CD4-positive, alpha-beta T cell (primary cell): ENCODE data around the gene SEMA4D. TPM values are rescaled to one million over a fixed set of nuclear protein-coding genes. Genes with fewer than 3 reads are reported as not detected.

Source experiments
- ATAC-seq: fragments of 200-7000 bp; cut with Tn5 transposase; one replicate; pipeline ENCODE4 v1.10.0; 2022; ENCODE audit warnings: mild to moderate bottlenecking; ENCODE audit not compliant: poor library complexity
- CTCF ChIA-PET: fragments of 350-600 bp; sonication (Branson Sonifier 250); formaldehyde crosslinking; loops from one replicate; lab custom pipeline; 2021; ENCODE audit warnings: antibody characterized with exemption, inconsistent platforms; lab: Charles Lee
- POLR2A ChIA-PET: fragments of 350-600 bp; sonication (Branson Sonifier 250); formaldehyde crosslinking; loops from one replicate; lab custom pipeline; 2021; ENCODE audit warnings: antibody characterized with exemption, inconsistent platforms; lab: Charles Lee
- DNase-seq, 14 experiments: peaks; one replicate each; pipeline ENCODE4 v3.0.0-alpha.2; 2013 to 2020; ENCODE audit warnings: mixed read lengths in 2 of 14
- H3K27ac ChIP-seq, 2 donors: one replicate each; pipeline versions ENCODE4 v1.5.1 to v1.7.0; 2013; ENCODE audit warnings: low read length in 2 of 2, low read depth in 1 of 2, mild to moderate bottlenecking in 1 of 2
- H3K27me3 ChIP-seq, 2 experiments: 1 replicate in 1 of 2; 2 replicates in 1 of 2; pipeline versions ENCODE4 v1.6.1 to v1.7.0; 2013; ENCODE audit warnings: low read length in 2 of 2, control low read depth in 1 of 2, mild to moderate bottlenecking in 1 of 2, moderate library complexity in 1 of 2; ENCODE audit not compliant: insufficient read depth in 2 of 2, control insufficient read depth in 1 of 2
- H3K36me3 ChIP-seq: one replicate; pipeline ENCODE4 v1.6.1; 2013; ENCODE audit warnings: low read length, control low read depth; ENCODE audit not compliant: insufficient read depth
- H3K4me1 ChIP-seq: one replicate; pipeline ENCODE4 v1.6.1; 2013; ENCODE audit warnings: low read length, control low read depth; ENCODE audit not compliant: insufficient read depth
- H3K4me3 ChIP-seq: one replicate; pipeline ENCODE4 v1.5.1; 2013; ENCODE audit warnings: mild to moderate bottlenecking, low read length, moderate library complexity
- H3K9me3 ChIP-seq, 2 experiments: 1 replicate in 1 of 2; 2 replicates in 1 of 2; pipeline versions ENCODE4 v1.6.1 to v1.7.0; 2013; ENCODE audit warnings: low read length in 2 of 2, mild to moderate bottlenecking in 2 of 2, control low read depth in 1 of 2, moderate library complexity in 1 of 2; ENCODE audit not compliant: control insufficient read depth in 1 of 2, insufficient read depth in 1 of 2
- H3K27ac Mint-ChIP-seq: one replicate; pipeline ENCODE4 v1.8.0; 2020; ENCODE audit warnings: mixed read lengths
- H3K27me3 Mint-ChIP-seq: one replicate; pipeline ENCODE4 v1.8.0; 2021; ENCODE audit warnings: mixed read lengths
- H3K36me3 Mint-ChIP-seq: one replicate; pipeline ENCODE4 v1.8.0; 2021; ENCODE audit warnings: low read depth, mixed read lengths
- H3K4me1 Mint-ChIP-seq: one replicate; pipeline ENCODE4 v1.8.0; 2021; ENCODE audit warnings: low read depth, mixed read lengths
- H3K4me3 Mint-ChIP-seq: one replicate; pipeline ENCODE4 v1.8.0; 2020; ENCODE audit warnings: mild to moderate bottlenecking, mixed read lengths
- H3K9me3 Mint-ChIP-seq: one replicate; pipeline ENCODE4 v1.8.0; 2020; ENCODE audit warnings: mixed read lengths
- CTCF ChIP-seq: fragments of 200-600 bp; IDR thresholded peaks from one replicate; pipeline ENCODE4 v1.8.0; 2022; ENCODE audit warnings: antibody characterized with exemption, mild to moderate bottlenecking
- intact Hi-C, 2 experiments: fragments of 100-400 bp; cut with DNase I in 1 of 2; cut with micrococcal nuclease in 1 of 2; formaldehyde crosslinking; loops; one replicate each; pipeline versions ENCODE4 v1.15.1 to v1.9.0; 2023 to 2025; cut with DNase I, micrococcal nuclease
- total RNA-seq, 174 experiments: library from RNA in 2 of 174; stranded (reverse) in 2 of 174; gene quantifications; one replicate each; pipeline ENCODE4 v1.2.3 and lab custom pipeline; 2021 to 2026

SEMA4D gene
- total RNA-seq, 2 experiments from 2014 or later: 399 to 430 TPM

DNA sequence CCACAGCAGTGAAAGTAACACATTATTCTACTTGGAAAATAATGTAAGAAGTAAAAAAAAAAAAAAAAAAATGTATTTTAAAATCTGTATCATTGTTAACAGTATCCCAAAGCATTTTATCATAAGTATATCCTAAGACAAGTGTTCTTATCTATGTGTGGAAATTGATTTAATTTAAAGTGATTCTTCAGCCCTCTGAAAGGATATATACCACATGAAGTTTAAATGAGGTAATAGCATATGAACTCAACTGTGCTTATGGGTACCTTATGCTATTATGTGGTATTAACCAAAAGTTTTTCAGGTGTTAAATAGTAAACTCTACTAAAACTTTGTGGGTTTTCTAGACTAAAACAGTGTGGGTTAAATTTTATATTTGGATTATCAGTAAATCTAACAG is 182.4 kb downstream of the SEMA4D start:
- no peak for DNase-seq
- intact Hi-C loops: loop anchor here (5.0 to 10.0 kb wide), 4 partner anchors 112 to 928 kb away; partner anchors contain the start of gene SPIN1 (in 1 of the 2)
- ChIA-PET POLR2A (no interaction called here), CTCF (no interaction called here)
- no peaks in the 10 kb centered on the region for H3K27me3 ChIP-seq
- H3K36me3 ChIP-seq: peaks cover 6% of the 10 kb centered on the region
- Mint-ChIP-seq H3K9me3 (no peaks in the 10 kb centered on the region), H3K27me3 (no peaks in the 10 kb centered on the region), H3K36me3 (peaks cover 37% of the 10 kb centered on the region), H3K4me3 (no peak overlapping the region), H3K27ac (peak overlapping the region; percentile 94), H3K4me1 (peaks cover 73% of the 10 kb centered on the region)
- no peak overlapping the region for H3K27ac ChIP-seq
- H3K9me3 ChIP-seq: no peaks in the 10 kb centered on the region
- no peak for TF ChIP-seq CTCF
- H3K4me3 ChIP-seq: no peak overlapping the region
- no peak for ATAC-seq
- H3K4me1 ChIP-seq: peaks cover 29% of the 10 kb centered on the region

GRCh38 chr9:89314955-89315354 is 183.0 kb downstream of the SEMA4D start:
- DNase-seq: no peak
- no peaks in the 10 kb centered on the region for H3K9me3 ChIP-seq
- Mint-ChIP-seq H3K4me1 (peaks cover 69% of the 10 kb centered on the region), H3K27ac (peak overlapping the region; percentile 27), H3K4me3 (no peak overlapping the region), H3K9me3 (no peaks in the 10 kb centered on the region), H3K27me3 (no peaks in the 10 kb centered on the region), H3K36me3 (peaks cover 34% of the 10 kb centered on the region)
- ChIA-PET POLR2A (no interaction called here), CTCF (no interaction called here)
- no peak for ATAC-seq
- no peak overlapping the region for H3K27ac ChIP-seq
- intact Hi-C loops: loop anchor here (5.0 to 10.0 kb wide), 4 partner anchors 112 to 928 kb away; partner anchors contain the start of gene SPIN1 (in 1 of the 2)
- H3K4me1 ChIP-seq: peaks cover 29% of the 10 kb centered on the region
- TF ChIP-seq CTCF: no peak
- no peak overlapping the region for H3K4me3 ChIP-seq
- H3K27me3 ChIP-seq: no peaks in the 10 kb centered on the region
- peaks cover 1% of the 10 kb centered on the region for H3K36me3 ChIP-seq

- no peaks in the 10 kb centered on the region for H3K27me3 Mint-ChIP-seq
- Histone ChIP-seq H3K4me3 (no peak overlapping the region), H3K9me3 (no peaks in the 10 kb centered on the region), H3K27me3 (no peaks in the 10 kb centered on the region), H3K36me3 (no peaks in the 10 kb centered on the region), H3K4me1 (peaks cover 31% of the 10 kb centered on the region), H3K27ac (no peak overlapping the region)
- no peaks in the 10 kb centered on the region for H3K9me3 Mint-ChIP-seq
- ATAC-seq: no peak
- DNase-seq: no peak
- POLR2A ChIA-PET: no interaction called here
- no peak overlapping the region for H3K4me3 Mint-ChIP-seq
- peaks cover 23% of the 10 kb centered on the region for H3K36me3 Mint-ChIP-seq
- H3K4me1 Mint-ChIP-seq: peaks cover 58% of the 10 kb centered on the region
- CTCF ChIA-PET: no interaction called here
- no peak for TF ChIP-seq CTCF
- intact Hi-C loops: loop anchor here in 1 of 2 experiments (10.0 kb wide), 2 partner anchors 211 to 791 kb away; no protein-coding TSS in a partner anchor
- peak overlapping the region; percentile 98 for H3K27ac Mint-ChIP-seq
Measured at GRCh38 chr9:89313842-89314241, 184.1 kb downstream of the SEMA4D start.
